GM21528 (cell line): ENCODE data around the gene AQP11.
"Not testable (repeated sequence)": the region's sequence is repeated elsewhere in the genome, so short reads cannot be mapped to it uniquely, and the experiment has no call there.

Experiments used
- ATAC-seq: cut with Tn5 transposase; IDR thresholded peaks from one replicate; pipeline ENCODE4 v1.9.1; 2021; ENCODE audit warnings: mild to moderate bottlenecking, moderate library complexity; ENCODE audit not compliant: unreplicated experiment, low FRiP score

The AQP11 gene

DNA sequence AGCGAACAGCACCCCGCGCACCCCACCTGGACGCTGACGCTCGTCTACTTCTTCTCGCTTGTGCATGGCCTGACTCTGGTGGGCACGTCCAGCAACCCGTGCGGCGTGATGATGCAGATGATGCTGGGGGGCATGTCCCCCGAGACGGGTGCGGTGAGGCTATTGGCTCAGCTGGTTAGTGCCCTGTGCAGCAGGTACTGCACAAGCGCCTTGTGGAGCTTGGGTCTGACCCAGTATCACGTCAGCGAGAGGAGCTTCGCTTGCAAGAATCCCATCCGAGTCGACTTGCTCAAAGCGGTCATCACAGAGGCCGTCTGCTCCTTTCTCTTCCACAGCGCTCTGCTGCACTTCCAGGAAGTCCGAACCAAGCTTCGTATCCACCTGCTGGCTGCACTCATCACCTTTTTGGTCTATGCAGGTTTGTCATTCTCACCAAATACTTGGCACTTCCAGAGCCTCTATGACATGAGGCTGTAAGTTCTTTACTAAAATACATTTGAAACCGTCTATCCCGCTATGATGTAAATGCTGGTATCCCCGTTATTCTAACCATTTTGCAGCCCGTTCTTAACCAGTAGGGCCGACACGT, 535 bp downstream of the AQP11 start:
- ATAC-seq = no peak

DNA sequence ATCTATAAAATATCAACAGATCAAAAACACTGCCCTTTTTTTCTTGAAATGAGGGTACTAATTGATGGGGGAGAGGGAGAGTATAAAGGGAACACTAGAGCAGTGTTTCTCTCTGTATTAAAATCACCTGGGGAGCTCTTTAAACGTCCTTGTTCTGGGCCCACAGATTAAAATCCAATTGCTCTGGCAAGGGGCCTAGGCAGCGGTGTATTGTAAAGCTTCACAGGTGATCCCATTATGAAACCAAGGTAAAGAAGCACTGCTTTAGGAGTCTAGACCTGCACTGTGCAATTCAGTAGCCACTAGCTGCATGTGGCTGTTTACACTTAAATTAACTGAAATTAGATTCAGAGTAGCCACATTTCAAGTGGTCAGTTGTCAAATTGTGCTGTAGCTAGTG, 3.0 kb downstream of the AQP11 start:
- ATAC-seq = no peak

DNA sequence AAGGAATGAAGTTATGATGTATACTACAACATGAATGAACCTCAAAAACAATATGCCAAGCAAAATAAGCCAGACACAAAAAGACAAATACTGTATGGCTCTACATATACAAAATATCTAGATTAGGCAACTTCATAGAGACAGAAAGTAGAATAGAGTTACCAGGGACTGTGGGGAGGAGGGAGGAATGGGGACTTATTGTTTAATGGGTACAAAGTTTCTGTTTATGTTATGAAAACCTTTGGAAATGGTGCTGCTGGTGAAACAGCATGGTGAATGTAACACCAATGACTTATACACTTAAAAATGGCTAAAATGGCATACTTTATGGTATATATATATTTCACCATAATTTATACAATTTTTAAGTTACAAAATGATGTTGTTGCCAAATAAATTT, 4.1 kb downstream of the AQP11 start:
- ATAC-seq = no peak

DNA sequence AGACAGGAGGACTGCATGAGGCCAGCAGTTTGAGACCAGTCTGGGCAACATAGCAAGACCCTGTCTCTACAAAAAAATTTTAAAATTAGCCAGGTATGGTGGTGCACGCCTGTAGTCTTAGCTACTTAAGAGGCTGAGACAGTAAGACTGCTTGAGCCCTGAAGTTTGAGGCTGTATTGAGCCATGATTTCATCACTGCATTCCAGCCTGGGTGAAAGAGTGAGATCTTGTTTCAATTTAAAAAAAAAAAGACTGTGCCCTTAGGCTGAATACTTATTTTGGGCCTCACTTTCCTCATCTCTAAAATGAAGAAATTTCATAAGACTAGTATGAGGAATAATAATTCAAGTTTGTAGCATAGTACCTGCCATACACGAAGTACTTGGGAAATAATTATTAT, 6.9 kb downstream of the AQP11 start:
- no peak for ATAC-seq

DNA sequence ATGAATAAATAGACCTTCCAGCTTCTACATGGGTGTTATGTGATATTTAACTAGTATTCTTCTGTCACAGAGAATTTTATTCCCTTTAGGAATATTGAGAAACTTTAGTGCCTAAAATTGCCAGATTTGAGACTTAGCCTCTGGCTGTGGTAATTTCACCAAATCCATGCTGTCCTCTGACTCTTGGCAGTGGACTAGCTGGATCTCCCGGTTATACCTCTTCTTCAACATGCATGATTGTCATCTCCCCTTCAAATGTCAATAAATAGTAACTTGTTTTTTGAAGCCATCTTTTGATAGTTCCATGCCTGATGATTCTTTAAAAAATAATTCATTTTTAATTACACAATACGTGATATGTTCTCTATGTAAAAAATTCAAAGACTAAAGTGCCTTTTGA, 8.4 kb downstream of the AQP11 start:
- ATAC-seq = no peak

DNA sequence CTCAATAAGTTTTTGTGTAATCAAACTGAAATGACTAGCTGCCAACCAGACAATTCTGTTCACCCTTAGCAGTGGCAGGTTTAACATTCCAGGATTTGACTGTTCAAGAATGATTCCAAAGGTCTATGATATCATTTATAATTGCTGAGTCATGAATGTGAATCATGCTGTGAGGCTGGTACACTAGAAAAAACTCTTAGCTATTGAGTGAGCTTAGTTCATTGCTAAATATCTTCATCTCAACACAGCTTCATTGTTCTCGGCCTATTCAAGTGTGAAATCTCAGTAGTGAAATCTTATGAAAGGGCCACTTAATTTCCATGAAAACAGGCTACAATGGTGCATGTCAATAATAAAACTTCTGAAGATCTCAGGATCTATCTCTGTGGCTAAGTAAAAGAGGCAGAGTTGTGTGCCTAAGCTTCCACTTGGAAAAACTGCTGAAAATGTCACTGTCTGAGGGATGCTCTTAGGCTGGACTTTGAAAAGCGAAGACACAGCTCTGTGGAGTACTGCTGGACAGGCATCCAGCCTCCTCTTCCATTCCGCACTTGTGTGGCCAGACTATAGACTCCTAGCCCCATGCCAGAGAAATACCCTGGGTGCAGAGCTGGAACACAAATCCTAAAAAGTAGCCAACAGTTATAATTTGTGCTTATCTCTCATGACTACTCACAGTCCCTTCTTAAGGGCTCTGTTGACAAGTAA, 12.8 kb downstream of the AQP11 start:
- no peak for ATAC-seq

DNA sequence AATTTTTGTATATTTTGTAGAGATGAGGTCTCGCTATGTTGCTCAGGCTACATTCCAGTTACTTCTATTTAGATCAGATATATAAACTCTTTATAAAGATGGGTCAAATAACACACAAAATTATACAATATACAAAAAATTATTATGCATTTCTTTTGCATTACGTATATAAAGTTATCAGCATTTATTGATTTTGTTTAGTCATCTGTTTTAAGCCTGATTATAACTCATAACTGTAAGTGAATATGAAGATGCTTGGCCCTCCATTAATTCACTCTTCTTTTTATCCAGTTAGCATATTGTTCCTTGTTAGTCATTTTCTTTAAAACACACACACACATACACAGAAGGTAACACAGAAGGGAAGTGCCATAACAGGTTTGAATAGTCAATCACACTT, 14.5 kb downstream of the AQP11 start:
- ATAC-seq = no peak

DNA sequence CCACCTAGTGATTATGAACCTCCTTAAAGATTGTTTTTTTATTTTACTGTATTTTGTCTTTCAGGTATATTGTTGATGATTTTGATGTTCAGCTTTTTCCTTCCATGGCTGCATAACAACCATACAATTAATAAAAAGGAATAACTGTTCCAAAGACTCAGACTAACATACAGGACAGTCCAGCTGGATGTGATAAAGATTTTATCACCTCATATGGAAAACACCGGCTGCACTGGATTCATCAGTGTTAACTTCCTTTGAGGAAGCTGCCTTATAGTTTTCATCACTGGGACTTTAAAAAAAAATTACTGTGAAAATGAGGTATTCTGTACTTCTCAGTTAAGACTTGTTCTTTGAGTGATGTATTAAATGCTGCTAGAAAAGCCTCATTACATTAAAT, 19.5 kb downstream of the AQP11 start:
- ATAC-seq = no peak

DNA sequence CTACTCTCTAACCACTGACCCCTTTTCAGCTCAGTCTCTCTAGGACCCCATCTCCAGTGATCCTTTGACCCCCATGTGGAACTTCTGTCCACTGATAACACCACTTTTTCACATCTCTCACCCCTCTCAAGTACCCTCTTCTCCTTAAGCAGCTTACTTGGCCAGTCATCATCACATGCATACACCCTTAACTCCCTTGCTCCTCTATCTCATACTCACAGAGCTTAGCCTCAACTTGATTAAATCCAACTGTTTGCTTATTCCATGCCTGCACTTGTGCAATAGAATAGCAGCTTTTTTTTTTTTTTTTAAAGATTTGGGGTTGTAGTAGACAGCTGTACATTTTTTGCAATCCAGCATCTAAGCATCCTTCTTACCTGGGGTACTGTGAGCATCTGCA, 22.2 kb downstream of the AQP11 start:
- ATAC-seq = no peak

DNA sequence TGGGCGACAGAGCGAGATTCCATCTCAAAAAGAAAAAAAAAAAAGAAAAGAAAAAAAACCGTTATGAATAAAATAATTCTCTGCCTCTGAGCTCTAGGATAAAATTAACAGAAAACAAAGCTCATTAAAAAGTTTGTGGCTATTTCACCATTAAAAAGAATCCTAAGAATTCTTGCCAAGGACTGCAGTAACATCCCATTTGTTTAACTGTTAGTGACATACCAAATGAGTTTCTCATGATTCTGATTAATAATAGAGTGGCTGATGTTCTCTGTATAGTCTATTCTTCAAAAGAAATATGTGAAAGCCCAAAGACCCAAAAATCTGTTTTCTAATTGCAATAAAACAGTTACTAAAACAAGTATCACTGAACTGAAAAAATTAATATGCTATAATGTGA, 28.1 kb downstream of the AQP11 start:
- ATAC-seq = no peak

DNA sequence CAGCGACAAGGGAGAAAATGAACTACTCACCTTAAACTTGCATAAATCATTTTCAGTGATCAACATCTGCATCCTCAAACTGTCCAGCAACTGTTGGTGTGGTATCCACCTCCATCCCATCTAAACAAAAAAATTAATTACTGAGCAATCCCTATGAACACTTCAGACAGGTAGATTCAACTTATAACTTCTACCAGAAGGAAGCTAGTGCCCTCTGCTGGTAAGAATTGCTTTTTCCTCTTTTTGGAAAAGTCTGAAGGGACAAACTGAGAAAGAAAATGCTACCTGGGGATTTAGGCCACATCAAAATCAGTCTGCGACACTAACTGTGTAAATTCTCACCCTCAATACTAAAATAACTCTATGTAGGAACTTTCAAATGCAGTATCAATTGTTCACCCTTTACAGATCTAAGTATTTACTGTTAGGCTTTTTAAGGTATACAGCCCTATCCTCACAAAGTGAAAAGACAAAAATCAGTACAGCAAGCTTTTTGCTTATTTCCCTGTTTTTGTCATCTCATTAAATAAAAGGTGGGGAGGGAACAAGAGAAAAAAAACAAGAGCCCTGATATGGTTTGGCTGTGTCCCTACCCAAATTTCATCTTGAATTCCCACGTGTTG, 29.9 kb downstream of the AQP11 start:
- no peak for ATAC-seq

DNA sequence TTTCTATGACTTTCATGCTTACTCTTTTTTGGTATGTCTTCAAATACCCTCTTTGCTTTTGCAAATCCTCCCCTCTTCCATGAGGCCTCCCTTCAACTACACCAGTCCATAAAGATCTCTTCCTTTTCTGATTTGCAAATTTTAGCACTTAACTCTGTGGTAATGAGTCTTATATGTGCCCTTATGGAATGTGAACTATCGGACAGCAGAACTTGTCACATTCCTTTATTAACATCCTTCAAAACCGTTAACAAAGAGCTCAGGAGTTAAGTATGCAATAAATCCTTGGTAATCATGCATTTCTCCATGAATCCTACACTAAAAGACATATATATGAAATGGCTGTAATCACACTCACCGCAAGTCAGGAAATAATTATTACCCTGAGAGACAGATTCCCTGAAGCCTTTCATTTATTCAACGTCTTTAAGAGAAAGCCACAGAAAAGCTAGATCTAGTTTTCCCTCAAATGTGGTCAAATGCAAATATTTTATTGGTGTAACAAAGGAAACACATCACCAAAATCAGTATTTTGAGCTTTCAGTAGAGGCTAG, 40.5 kb downstream of the AQP11 start:
- ATAC-seq = peak; percentile 7

DNA sequence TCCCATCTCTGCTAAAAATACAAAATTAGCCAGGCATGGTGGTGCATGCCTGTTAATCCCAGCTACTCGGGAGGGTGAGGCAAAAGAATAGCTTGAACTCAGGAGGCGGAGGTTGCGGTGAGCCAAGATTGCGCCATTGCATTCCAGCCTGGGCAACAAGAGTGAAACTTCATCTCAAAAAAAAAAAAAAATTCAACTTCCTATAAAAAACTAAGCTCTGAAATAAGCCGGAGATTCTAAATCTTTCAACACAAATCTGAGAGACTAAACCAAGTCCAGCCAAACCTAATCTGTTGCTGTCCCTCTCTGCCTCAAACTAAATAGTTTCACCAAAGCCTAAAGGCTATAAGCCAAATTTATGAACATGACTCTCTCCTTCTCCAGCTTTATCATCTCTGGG, 44.2 kb downstream of the AQP11 start:
- not testable (repeated sequence) for ATAC-seq

DNA sequence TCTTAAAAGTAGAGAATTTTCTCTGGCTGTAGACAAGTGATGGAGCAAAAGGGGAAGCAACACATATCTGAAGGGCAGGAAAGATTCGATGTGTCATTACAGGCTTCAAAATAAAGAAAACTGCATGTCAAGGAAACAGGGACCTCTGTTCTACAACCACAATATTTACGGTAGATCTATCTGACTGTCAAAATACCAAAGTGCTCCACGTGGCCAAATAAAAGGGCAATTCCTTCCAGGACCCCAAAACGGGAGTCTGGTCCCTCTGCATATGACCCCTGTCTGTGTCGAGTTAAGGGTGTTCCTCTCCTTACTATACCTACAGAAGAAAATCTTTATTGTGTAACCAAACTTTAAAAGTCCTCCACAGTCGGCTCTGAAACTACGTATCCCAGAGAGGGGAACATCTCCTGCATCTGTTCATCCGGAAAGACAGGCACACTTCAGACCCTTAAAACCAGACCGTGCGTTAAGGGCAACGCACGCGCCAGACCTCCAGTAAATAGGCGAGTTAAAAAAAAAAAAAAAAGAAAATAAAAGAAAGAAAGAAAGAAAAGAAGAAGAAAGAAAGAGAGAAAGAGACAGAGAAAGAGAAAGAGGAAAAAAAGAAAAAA, 47.1 kb downstream of the AQP11 start:
- no peak for ATAC-seq

DNA sequence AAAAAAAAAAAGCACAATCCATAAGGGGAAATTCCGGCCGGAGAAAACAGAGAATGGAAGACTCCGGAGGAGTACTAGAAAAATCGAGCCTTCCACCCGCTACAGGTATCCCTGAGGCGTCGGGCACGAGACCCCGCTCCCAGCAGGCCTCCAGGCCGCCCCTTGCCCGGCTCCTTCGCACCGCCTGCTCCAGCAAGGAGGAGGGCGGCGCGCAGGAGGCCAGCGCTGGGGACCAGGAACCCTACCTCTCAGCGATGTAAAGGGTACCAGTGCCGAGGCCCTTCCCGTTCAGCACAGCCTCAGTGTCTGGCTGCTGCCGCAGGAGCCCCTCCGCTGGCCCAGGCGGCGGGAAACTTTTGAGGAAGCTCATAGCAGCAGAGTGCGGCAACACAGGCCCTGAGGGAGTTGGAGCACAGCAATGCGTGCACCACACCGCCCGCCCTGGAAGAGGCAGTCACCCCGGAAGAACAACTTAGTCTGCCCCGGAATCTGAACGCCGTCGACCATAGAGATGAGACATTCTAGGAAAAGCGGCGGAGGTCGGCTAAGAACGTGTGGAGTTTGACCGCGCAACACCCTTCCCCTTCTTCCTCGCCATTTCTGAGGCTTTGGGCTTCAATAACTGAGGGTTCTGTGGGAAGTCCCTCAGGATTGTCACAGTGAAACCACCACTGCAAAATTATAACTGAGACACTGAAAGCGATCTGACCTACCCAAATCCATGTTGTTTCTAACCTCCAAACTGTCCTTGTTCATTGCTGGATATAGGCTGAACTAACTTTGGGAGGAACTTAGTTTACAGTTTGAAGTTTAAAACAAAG, 47.8 kb downstream of the AQP11 start, which contains the start of gene CLNS1A:
Gene CLNS1A, minus strand, starts transcription at position 450 of the 821 bp plus-strand sequence. Its CDS starts 80 bp downstream, at position 370.
- peak; percentile 97 for ATAC-seq

DNA sequence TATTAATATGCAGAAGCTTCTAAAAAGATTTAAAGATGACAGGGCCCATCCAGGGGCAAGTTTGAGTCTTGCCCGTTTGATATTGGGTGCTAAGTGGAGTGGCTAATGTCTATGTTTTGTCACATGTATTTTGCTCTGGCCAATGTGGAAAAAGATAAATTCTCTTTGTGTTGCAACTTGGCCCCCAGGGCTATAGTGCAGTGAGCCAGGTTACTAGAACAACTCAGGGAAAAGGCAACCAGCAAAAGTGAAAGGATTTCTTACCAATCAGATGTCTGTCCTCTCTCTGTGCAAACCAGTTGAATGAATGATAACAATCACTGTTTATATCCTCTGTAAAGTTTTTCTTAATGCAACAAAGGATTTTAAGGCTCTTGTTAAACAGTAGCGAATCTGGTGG, 52.5 kb downstream of the AQP11 start:
- no peak for ATAC-seq

DNA sequence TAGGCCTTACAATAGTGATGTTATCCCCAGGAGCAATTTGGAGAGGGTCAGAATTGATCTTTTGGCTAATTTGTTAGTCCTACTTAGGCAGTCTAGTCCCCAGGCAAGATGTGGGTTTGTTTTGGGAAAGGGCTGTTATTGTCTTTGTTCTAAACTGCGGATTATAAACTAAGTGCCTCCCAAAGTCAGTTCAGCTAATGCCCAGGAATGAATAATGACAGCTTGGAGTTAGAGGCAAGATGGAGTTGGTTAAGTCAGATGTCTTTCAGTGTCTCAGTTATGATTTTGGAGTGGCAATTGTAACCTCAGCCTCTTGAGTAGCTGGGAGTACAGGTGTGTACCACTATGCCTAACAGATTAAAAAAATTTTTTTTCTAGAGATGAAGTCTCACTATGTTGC, 55.1 kb downstream of the AQP11 start:
- ATAC-seq = no peak

DNA sequence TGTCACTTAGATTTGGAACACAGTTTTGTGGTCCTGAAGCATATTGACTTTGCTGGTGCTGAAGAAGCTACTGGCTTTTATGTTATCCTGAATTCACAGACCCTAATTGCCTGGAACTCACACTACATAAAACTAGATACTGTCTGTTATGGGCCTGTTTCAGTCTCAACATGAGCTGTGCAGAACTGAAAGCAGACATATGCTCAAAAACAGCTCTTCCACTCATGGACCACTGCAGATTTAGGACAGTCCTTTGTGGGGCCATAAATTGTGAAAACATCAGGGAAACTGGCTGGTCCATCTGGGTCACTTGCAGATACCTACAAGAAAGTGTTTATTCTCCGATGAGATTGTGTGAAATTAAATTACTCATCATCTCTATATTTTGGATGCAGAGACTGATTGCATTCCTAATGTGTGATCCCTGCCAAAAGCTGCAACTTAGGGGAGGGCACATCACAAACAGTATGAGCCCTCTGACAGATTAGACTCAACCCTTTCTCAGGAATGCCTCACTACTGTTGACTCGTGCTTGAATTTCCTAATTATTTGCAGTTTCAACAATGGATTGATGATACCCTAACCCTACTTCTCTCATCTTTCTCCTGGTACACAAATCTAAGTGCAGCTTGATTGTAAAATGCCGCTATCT, 58.0 kb downstream of the AQP11 start:
- ATAC-seq = no peak

DNA sequence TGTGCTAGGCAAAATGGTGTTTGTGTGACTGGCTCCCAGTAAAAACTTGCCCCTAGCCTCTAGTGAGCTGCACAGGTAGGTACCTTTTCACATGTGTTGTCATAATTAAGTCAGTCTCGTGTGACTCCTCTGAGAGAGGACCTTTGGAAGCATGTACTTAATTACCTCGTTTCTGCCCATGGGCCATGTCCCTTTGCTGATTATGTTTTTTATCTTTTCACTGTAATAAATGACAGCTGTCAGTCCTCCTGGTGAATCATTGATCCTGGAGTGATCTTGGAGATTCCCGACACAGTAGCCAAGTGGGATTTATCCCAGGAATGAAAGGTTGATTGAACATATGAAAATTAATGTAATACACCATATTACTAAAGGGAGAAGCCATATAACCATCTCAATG, 60.4 kb downstream of the AQP11 start:
- no peak for ATAC-seq
